ENCODE results near the gene WIF1.

The WIF1 gene

GRCh38 chr12:65016881-65017650 is 104.0 kb downstream of the WIF1 start:
- no peak for DNase-seq
- ATAC-seq: no peak
- no peaks in the 10 kb centered on the region for H3K9me3 Mint-ChIP-seq
- H3K27me3 Mint-ChIP-seq: peaks cover 18% of the 10 kb centered on the region
- no peak overlapping the region for H3K27ac Mint-ChIP-seq
- no peaks in the 10 kb centered on the region for H3K4me1 Mint-ChIP-seq
- H3K4me3 Mint-ChIP-seq: no peak overlapping the region

- DNase-seq (no peak), ATAC-seq (no peak)
- Mint-ChIP-seq H3K4me3 (no peak overlapping the region), H3K27me3 (peaks cover 24% of the 10 kb centered on the region), H3K27ac (no peak overlapping the region), H3K4me1 (no peaks in the 10 kb centered on the region), H3K9me3 (no peaks in the 10 kb centered on the region)
Observed at GRCh38 chr12:65015850-65016249, 105.3 kb downstream of the WIF1 start.

- H3K27me3 Mint-ChIP-seq: peaks cover 24% of the 10 kb centered on the region
- H3K4me3 Mint-ChIP-seq: no peak overlapping the region
- DNase-seq: no peak
- ATAC-seq: no peak
- no peak overlapping the region for H3K27ac Mint-ChIP-seq
- H3K9me3 Mint-ChIP-seq: no peaks in the 10 kb centered on the region
- no peaks in the 10 kb centered on the region for H3K4me1 Mint-ChIP-seq
Observed at GRCh38 chr12:65014504-65015271, 106.4 kb downstream of the WIF1 start.

GRCh38 chr12:65010437-65010836 is 110.7 kb downstream of the WIF1 start:
- no peak for DNase-seq
- Mint-ChIP-seq H3K9me3 (no peaks in the 10 kb centered on the region), H3K27me3 (peaks cover 9% of the 10 kb centered on the region), H3K27ac (no peak overlapping the region), H3K4me1 (no peaks in the 10 kb centered on the region), H3K4me3 (no peak overlapping the region)
- ATAC-seq: no peak

GRCh38 chr12:65005716-65006115 is 115.4 kb downstream of the WIF1 start:
- no peaks in the 10 kb centered on the region for H3K4me1 Mint-ChIP-seq
- ATAC-seq: no peak
- DNase-seq: no peak
- peaks cover 0 to 8% of the 10 kb centered on the region in 2 donors for H3K9me3 Mint-ChIP-seq
- H3K27me3 Mint-ChIP-seq: peaks cover 11% of the 10 kb centered on the region
- no peak overlapping the region for H3K4me3 Mint-ChIP-seq
- no peak overlapping the region for H3K27ac Mint-ChIP-seq

- Mint-ChIP-seq H3K9me3 (peaks cover 0 to 8% of the 10 kb centered on the region in 2 donors), H3K4me1 (no peaks in the 10 kb centered on the region), H3K27ac (no peak overlapping the region), H3K4me3 (no peak overlapping the region), H3K27me3 (peaks cover 11% of the 10 kb centered on the region)
- DNase-seq: no peak
- ATAC-seq: no peak
Observed at GRCh38 chr12:65004270-65004669, 116.8 kb downstream of the WIF1 start.
